WTC11 (cell line): ENCODE data around the gene FAM216A.

Experiments
- ATF1 ChIP-seq: sonication (generic); formaldehyde crosslinking; IDR thresholded peaks from 2 replicates; pipeline ENCODE4 v1.8.1; 2023; ENCODE audit warnings: mild to moderate bottlenecking, moderate library complexity, missing genetic modification reagents
- FOXJ3 ChIP-seq: sonication (generic); formaldehyde crosslinking; IDR thresholded peaks from 2 replicates; pipeline ENCODE4 v1.9.0; 2021; ENCODE audit warnings: missing genetic modification reagents, mild to moderate bottlenecking, borderline replicate concordance
- NR3C1 ChIP-seq: sonication (generic); formaldehyde crosslinking; conservative IDR thresholded peaks from 2 replicates; pipeline ENCODE4 v1.8.1; 2023; ENCODE audit warnings: low read depth, mild to moderate bottlenecking, missing genetic modification reagents
- TF ChIP-seq, protein P1 (sequence below): sonication (generic); formaldehyde crosslinking; conservative IDR thresholded peaks from 2 replicates; pipeline ENCODE4 v1.8.1; 2022; ENCODE audit warnings: mild to moderate bottlenecking, missing genetic modification reagents
- TF ChIP-seq, protein P2 (sequence below): fragments of 200-600 bp; IDR thresholded peaks from 2 replicates; pipeline ENCODE4 v1.8.0; 2022; ENCODE audit warnings: antibody characterized with exemption
- TF ChIP-seq, protein P3 (sequence below): sonication (generic); formaldehyde crosslinking; IDR thresholded peaks from 2 replicates; pipeline ENCODE4 v1.8.1; 2022; ENCODE audit warnings: low read depth, missing genetic modification reagents, borderline replicate concordance
- TF ChIP-seq, protein P4 (sequence below): sonication (generic); formaldehyde crosslinking; IDR thresholded peaks from 2 replicates; pipeline ENCODE4 v1.8.0; 2022; ENCODE audit warnings: mild to moderate bottlenecking, missing genetic modification reagents
- TF ChIP-seq, protein P5 (sequence below): sonication (generic); formaldehyde crosslinking; IDR thresholded peaks from 2 replicates; pipeline ENCODE4 v1.8.0; 2022; ENCODE audit warnings: mild to moderate bottlenecking, missing genetic modification reagents
- TF ChIP-seq, protein P6 (sequence below): sonication (generic); formaldehyde crosslinking; IDR thresholded peaks from 2 replicates; pipeline ENCODE4 v1.8.1; 2022; ENCODE audit warnings: low read depth, mild to moderate bottlenecking, moderate library complexity, missing genetic modification reagents, borderline replicate concordance

DNA sequence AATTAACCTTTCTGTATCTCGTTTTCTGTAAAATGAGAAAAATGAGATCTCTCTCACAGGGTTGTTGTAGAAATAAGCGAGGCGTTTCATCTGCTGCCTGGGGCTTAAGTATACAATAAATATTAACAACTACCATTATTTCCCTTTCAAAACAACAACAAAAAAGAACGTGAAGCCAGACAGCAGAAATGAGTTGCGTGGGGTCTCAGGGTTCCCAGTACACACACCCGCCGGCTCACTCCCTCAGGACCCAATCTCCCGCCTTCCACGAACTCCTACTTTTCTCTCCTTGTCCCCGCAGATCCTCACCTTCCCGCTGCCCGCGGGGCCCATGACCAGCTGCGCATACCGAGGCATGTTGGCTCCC lies 815 bp upstream of the FAM216A start:
- TF ChIP-seq, protein P1, sequence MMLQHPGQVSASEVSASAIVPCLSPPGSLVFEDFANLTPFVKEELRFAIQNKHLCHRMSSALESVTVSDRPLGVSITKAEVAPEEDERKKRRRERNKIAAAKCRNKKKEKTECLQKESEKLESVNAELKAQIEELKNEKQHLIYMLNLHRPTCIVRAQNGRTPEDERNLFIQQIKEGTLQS (CRISPR knock-in tag) = no peak
- no peak for TF ChIP-seq NR3C1
- TF ChIP-seq, protein P2, sequence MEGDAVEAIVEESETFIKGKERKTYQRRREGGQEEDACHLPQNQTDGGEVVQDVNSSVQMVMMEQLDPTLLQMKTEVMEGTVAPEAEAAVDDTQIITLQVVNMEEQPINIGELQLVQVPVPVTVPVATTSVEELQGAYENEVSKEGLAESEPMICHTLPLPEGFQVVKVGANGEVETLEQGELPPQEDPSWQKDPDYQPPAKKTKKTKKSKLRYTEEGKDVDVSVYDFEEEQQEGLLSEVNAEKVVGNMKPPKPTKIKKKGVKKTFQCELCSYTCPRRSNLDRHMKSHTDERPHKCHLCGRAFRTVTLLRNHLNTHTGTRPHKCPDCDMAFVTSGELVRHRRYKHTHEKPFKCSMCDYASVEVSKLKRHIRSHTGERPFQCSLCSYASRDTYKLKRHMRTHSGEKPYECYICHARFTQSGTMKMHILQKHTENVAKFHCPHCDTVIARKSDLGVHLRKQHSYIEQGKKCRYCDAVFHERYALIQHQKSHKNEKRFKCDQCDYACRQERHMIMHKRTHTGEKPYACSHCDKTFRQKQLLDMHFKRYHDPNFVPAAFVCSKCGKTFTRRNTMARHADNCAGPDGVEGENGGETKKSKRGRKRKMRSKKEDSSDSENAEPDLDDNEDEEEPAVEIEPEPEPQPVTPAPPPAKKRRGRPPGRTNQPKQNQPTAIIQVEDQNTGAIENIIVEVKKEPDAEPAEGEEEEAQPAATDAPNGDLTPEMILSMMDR = no peak
- TF ChIP-seq, protein P3, sequence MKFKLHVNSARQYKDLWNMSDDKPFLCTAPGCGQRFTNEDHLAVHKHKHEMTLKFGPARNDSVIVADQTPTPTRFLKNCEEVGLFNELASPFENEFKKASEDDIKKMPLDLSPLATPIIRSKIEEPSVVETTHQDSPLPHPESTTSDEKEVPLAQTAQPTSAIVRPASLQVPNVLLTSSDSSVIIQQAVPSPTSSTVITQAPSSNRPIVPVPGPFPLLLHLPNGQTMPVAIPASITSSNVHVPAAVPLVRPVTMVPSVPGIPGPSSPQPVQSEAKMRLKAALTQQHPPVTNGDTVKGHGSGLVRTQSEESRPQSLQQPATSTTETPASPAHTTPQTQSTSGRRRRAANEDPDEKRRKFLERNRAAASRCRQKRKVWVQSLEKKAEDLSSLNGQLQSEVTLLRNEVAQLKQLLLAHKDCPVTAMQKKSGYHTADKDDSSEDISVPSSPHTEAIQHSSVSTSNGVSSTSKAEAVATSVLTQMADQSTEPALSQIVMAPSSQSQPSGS (CRISPR knock-in tag) = no peak
- TF ChIP-seq FOXJ3 (CRISPR knock-in tag) = no peak
- TF ChIP-seq, protein P4, sequence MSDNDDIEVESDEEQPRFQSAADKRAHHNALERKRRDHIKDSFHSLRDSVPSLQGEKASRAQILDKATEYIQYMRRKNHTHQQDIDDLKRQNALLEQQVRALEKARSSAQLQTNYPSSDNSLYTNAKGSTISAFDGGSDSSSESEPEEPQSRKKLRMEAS (CRISPR knock-in tag) = no peak
- TF ChIP-seq, protein P5, sequence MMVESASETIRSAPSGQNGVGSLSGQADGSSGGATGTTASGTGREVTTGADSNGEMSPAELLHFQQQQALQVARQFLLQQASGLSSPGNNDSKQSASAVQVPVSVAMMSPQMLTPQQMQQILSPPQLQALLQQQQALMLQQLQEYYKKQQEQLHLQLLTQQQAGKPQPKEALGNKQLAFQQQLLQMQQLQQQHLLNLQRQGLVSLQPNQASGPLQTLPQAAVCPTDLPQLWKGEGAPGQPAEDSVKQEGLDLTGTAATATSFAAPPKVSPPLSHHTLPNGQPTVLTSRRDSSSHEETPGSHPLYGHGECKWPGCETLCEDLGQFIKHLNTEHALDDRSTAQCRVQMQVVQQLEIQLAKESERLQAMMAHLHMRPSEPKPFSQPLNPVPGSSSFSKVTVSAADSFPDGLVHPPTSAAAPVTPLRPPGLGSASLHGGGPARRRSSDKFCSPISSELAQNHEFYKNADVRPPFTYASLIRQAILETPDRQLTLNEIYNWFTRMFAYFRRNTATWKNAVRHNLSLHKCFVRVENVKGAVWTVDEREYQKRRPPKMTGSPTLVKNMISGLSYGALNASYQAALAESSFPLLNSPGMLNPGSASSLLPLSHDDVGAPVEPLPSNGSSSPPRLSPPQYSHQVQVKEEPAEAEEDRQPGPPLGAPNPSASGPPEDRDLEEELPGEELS (CRISPR knock-in tag) = no peak
- TF ChIP-seq ATF1 (CRISPR knock-in tag) = no peak
- TF ChIP-seq, protein P6, sequence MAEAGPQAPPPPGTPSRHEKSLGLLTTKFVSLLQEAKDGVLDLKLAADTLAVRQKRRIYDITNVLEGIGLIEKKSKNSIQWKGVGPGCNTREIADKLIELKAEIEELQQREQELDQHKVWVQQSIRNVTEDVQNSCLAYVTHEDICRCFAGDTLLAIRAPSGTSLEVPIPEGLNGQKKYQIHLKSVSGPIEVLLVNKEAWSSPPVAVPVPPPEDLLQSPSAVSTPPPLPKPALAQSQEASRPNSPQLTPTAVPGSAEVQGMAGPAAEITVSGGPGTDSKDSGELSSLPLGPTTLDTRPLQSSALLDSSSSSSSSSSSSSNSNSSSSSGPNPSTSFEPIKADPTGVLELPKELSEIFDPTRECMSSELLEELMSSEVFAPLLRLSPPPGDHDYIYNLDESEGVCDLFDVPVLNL (CRISPR knock-in tag) = no peak
